Raji (cell line): Measurements from ENCODE around the gene BIK.
A peak's percentile ranks its signal among the peaks of the same experiment; 100 is the strongest.

Experiments
- POLR2A ChIP-seq: IDR thresholded peaks from 2 replicates; pipeline ENCODE4 v1.6.1; 2011; ENCODE audit warnings: low read depth, low read length, control low read depth; ENCODE audit not compliant: insufficient read depth

The BIK gene

DNA sequence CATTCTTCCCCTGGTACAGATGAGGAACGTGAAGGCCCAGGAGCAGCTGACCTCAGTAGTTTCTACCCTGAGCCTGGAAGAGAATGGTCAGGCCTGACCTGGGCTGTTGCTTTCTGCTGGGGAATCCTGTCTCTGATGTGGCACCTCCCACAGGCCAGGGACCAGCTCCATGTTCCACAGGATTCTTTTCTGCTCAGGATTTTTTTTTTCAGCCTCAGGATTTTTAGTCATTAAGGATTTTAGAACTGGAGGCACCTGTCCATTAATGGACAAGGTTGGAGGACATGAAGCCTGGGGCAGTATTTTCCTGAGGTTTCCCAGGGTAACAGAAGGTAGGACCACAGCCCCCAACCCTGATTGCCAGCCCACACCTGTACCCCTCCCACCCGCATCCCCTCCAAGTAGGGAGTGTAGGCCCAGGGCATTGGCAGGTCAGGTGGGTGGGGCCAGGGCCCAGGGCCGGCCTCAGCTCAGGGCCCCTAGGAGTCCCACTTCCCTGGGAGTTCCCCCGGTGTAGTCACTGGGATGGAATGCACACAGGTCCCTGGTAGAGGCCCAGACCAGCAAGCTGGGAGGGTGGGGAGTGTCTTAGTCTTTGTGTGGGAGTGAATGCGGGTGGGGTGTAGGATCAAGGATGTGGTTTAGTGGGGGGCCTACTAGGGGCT lies 16.1 kb downstream of the BIK start:
- TF ChIP-seq POLR2A, result no peak

DNA sequence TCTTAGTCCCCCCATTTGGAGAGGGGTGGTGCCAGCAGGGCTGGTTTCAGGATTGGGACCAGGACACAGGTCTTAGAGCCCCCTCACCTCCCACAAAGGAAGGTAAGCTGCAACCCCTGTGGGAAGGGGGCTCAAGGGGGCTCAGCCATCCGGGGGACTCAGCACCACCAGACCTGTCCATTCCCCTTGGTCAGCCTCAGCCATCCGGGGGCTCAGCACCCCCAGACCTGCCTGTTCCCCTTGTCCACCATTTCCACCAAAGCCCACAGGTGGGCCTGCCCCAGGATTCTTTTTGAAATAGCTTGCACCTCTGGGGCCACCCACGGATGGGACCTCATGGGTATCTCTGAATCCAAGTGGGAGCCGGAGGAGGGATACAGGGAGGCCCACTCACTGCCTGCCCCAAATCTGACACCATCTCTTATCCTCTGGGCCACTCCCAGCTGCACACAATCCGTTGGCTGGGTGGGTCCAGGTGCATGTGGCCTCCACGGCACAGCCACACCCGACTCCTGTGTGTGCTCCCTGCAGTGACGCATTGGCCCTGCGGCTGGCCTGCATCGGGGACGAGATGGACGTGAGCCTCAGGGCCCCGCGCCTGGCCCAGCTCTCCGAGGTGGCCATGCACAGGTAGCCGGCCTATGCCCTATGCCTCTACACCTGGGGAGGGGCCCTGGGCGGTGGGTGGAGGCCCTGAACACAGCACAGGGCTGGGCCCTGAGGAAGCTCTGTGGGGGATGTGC lies 16.8 kb downstream of the BIK start:
- TF ChIP-seq POLR2A, result no peak

- no peak for TF ChIP-seq POLR2A
These were observed 17.6 kb downstream of the BIK start for GRCh38 chr22:43128116-43128515.

- no peak for TF ChIP-seq POLR2A
These were observed 18.4 kb downstream of the BIK start for GRCh38 chr22:43128928-43129424.

GRCh38 chr22:43129426-43130425 lies 19.2 kb downstream of the BIK start:
- TF ChIP-seq POLR2A, result no peak

GRCh38 chr22:43131773-43132501 lies 21.4 kb downstream of the BIK start:
- no peak for TF ChIP-seq POLR2A

DNA sequence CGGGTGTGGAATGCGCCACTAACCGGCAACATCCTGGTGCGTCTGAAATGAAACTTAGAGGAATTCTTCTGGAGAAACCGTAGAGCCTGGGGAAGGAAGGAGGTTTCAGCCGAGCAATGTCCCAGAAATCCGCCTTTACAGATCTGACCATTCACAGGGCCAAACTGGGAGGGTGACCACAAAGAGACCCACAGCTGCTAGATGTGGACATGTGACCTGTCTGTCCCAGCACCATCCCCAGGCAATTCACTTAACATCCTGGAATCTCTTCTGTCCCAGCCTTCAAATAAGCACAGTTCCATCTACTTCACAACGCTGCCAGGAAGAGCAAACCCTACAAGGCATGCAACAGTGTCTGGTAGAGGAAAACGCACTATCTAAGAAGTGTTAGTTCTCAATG lies 22.9 kb downstream of the BIK start:
- TF ChIP-seq POLR2A, result no peak

DNA sequence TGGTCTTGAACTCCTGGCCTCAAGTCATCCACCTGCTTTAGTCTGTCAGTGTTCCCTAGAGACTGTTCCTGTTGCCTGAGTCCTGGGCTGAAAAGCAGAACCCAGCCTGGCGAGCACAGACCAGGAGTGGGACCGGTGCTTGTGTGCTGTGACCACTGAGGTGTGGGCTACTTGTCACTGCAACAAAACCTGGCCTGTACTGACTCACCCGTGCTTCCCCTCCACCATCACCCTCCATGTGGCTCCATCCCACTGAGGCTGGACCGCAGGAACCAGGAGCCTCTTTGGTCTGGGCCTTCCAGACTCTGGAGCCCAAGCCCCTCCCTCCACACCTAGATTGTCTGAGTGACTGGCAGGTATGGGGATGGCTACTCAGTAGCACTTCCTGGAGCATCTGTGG lies 24.0 kb downstream of the BIK start:
- no peak for TF ChIP-seq POLR2A

GRCh38 chr22:43135565-43135964 lies 25.0 kb downstream of the BIK start:
- no peak for TF ChIP-seq POLR2A

DNA sequence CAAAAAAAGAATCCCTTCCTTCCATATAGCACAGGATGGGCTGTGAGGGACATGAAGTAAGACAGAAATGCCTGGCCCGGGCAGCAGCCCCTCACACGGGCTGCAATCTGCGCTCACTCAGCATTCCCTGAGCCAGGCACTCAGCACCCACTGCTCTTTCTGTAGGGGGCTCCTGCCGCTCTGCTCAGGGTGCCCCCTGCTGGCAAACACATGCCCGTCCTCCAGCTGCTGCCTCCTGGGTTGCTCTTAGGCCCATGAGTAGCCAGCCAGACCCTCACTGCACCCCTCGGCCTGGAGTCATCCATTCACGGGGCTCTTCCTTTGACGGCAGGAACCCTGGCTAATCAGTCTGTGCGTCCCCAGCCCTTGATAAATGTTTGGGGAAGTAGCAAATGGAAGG lies 25.7 kb downstream of the BIK start:
- TF ChIP-seq POLR2A, result no peak

GRCh38 chr22:43136801-43137200 lies 26.3 kb downstream of the BIK start:
- TF ChIP-seq POLR2A, result no peak

- TF ChIP-seq POLR2A, result peak; percentile 86
These were observed 32.5 kb downstream of the BIK start, which contains the start of gene MCAT for GRCh38 chr22:43142880-43143562. MCAT (minus strand) TSS chr22:43143398; CDS start chr22:43143348, 50 bp downstream.

DNA sequence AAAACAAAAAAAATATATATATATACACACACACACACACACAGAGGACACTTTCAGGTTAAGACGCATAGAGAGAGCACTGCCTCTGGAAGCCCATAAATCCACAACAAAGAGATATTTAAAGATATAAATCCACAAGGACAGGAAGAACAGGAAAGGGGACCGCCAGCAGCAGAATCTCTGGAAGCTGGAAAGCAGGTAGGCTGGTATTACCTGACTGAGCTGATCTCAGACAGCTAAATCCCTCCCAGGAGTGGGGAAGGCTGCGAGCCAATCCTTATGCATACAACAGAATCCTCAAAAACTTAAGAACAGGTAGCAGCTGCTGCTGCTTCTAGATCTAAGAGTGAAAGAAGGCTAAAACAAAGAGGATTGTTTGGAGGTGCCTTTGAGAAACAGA lies 34.4 kb downstream of the BIK start:
- no peak for TF ChIP-seq POLR2A

- TF ChIP-seq POLR2A, result no peak
These were observed 37.3 kb downstream of the BIK start for GRCh38 chr22:43147821-43148220.
